Cardiac septum (tissue), 1 donor: ENCODE measurements around the gene TUBB4B. TPM values are rescaled to one million over a fixed set of nuclear protein-coding genes. Genes with fewer than 3 reads are reported as not detected.

Experiments used
- DNase-seq: peaks from one replicate; pipeline ENCODE4 v3.0.0-alpha.2; 2020; ENCODE audit warnings: low spot score
- intact Hi-C: fragments of 100-400 bp; cut with DNase I; formaldehyde crosslinking; loops from one replicate; pipeline ENCODE4 v1.14.0; 2022
- total RNA-seq: library from RNA; stranded (reverse); fragmentation: NEBNext Ultra II Directional; extraction: Animal tissue kit (Norgen Biotek cat#: 25700); gene quantifications from one replicate; pipeline ENCODE4 v1.2.1, GENCODE V29; 2021
- donor health status: DM: no; HTN: no; CAD: no.

The TUBB4B gene
- total RNA-seq, 1 donor from 2014 or later = 304 TPM

GRCh38 chr9:137276473-137277328 is 35.6 kb downstream of the TUBB4B start:
- peak; percentile 92 for DNase-seq
- intact Hi-C loops = no loop called here

GRCh38 chr9:137277329-137278041 is 36.4 kb downstream of the TUBB4B start, which contains the start of gene TOR4A:
TSS of gene TOR4A (plus strand) at chr9:137277726. CDS start at chr9:137278690, 964 bp downstream.
- peak; percentile 95 for DNase-seq
- intact Hi-C loops = no loop called here

GRCh38 chr9:137278061-137278701 is 37.1 kb downstream of the TUBB4B start:
- intact Hi-C loops = no loop called here
- DNase-seq = no peak

GRCh38 chr9:137278721-137279711 is 37.9 kb downstream of the TUBB4B start:
- intact Hi-C loops = no loop called here
- DNase-seq = no peak

GRCh38 chr9:137279741-137280473 is 38.8 kb downstream of the TUBB4B start:
- no peak for DNase-seq
- intact Hi-C loops = loop anchor here (5.0 kb wide), 1 partner anchor 167 kb away; no protein-coding TSS in a partner anchor

GRCh38 chr9:137280474-137281344 is 39.6 kb downstream of the TUBB4B start:
- intact Hi-C loops = loop anchor here (5.0 kb wide), 1 partner anchor 167 kb away; no protein-coding TSS in a partner anchor
- DNase-seq = no peak

- intact Hi-C loops = loop anchor here (5.0 kb wide), 1 partner anchor 166 kb away; no protein-coding TSS in a partner anchor
Observed at GRCh38 chr9:137281345-137282116, 40.4 kb downstream of the TUBB4B start.

GRCh38 chr9:137286975-137287383 is 45.9 kb downstream of the TUBB4B start:
- intact Hi-C loops = no loop called here
- DNase-seq = no peak

More at GRCh38 chr9:137281345-137282116, 40.4 kb downstream of the TUBB4B start:
- peak; percentile 73 for DNase-seq

GRCh38 chr9:137293094-137293481 is 52.0 kb downstream of the TUBB4B start:
- no peak for DNase-seq
- intact Hi-C loops = no loop called here

Other genes with a start within 250 kb of the TUBB4B start
- gene PAXX, start 248.9 kb upstream of the TUBB4B start, total RNA-seq = 26.0 TPM
- 12.9 TPM for gene CLIC3, start 244.7 kb upstream of the TUBB4B start, total RNA-seq
- gene ABCA2, start 213.1 kb upstream of the TUBB4B start, total RNA-seq = 41.5 TPM
- 0.22 TPM for gene FUT7, start 209.2 kb upstream of the TUBB4B start, total RNA-seq
- 96.4 TPM for gene NPDC1, start 195.1 kb upstream of the TUBB4B start, total RNA-seq
- gene ENTPD2, start 187.2 kb upstream of the TUBB4B start, total RNA-seq = 0.92 TPM
- gene SAPCD2, start 170.7 kb upstream of the TUBB4B start, total RNA-seq = 0.11 TPM
- gene UAP1L1, start 163.8 kb upstream of the TUBB4B start, total RNA-seq = 6.5 TPM
- 27.2 TPM for gene MAN1B1, start 154.3 kb upstream of the TUBB4B start, total RNA-seq
- 150 TPM for gene DPP7, start 126.6 kb upstream of the TUBB4B start, total RNA-seq
- not detected for gene GRIN1, start 102.1 kb upstream of the TUBB4B start, total RNA-seq
- gene LRRC26, start 71.2 kb upstream of the TUBB4B start, total RNA-seq = not detected
- gene TMEM210, start 69.2 kb upstream of the TUBB4B start, total RNA-seq = not detected
- 32.5 TPM for gene ANAPC2, start 52.7 kb upstream of the TUBB4B start, total RNA-seq
- gene SSNA1, start 52.6 kb upstream of the TUBB4B start, total RNA-seq = 59.5 TPM
- 13.5 TPM for gene TPRN, start 40.5 kb upstream of the TUBB4B start, total RNA-seq
- gene TMEM203, start 35.6 kb upstream of the TUBB4B start, total RNA-seq = 40.6 TPM
- gene NDOR1, start 35.6 kb upstream of the TUBB4B start, total RNA-seq = 8.0 TPM
- gene RNF208, start 19.0 kb upstream of the TUBB4B start, total RNA-seq = 22.2 TPM
- not detected for gene CYSRT1, start 16.1 kb upstream of the TUBB4B start, total RNA-seq
- not detected for gene RNF224, start 13.8 kb upstream of the TUBB4B start, total RNA-seq
- gene SLC34A3, start 10.4 kb upstream of the TUBB4B start, total RNA-seq = not detected
- gene STPG3, start 10.0 kb downstream of the TUBB4B start, total RNA-seq = not detected
- 37.2 TPM for gene NELFB, start 14.0 kb downstream of the TUBB4B start, total RNA-seq
- 13.9 TPM for gene TOR4A, start 36.4 kb downstream of the TUBB4B start, total RNA-seq
- gene NRARP, start 61.0 kb downstream of the TUBB4B start, total RNA-seq = 11.7 TPM
- gene EXD3, start 181.9 kb downstream of the TUBB4B start, total RNA-seq = 11.3 TPM
- gene NOXA1, start 182.1 kb downstream of the TUBB4B start, total RNA-seq = 3.3 TPM
- not detected for gene ENTPD8, start 200.1 kb downstream of the TUBB4B start, total RNA-seq
- 12.2 TPM for gene NSMF, start 218.0 kb downstream of the TUBB4B start, total RNA-seq